Neutrophil (primary cell): ENCODE results near the gene AP4M1.

Experiments used
- H3K27ac ChIP-seq: fragments of 200-600 bp; sonication (generic); 2 replicates; pipeline ENCODE4 v1.5.1; 2016; ENCODE audit warnings: mild to moderate bottlenecking, moderate library complexity
- H3K27me3 ChIP-seq: fragments of 200-600 bp; sonication (generic); 2 replicates; pipeline ENCODE4 v1.6.0; 2016; ENCODE audit warnings: mild to moderate bottlenecking
- H3K36me3 ChIP-seq: fragments of 200-600 bp; sonication (generic); 2 replicates; pipeline ENCODE4 v1.5.1; 2017
- H3K4me1 ChIP-seq, 2 experiments: fragments of 200-600 bp in 1 of 2; sonication (generic) in 1 of 2; 1 replicate in 1 of 2; 2 replicates in 1 of 2; pipeline versions ENCODE4 v1.5.1 to v1.6.1; 2013 to 2016; ENCODE audit warnings: low read depth in 1 of 2, low read length in 1 of 2, mild to moderate bottlenecking in 1 of 2, moderate library complexity in 1 of 2; ENCODE audit not compliant: control insufficient read depth in 1 of 2, insufficient read depth in 1 of 2
- H3K4me3 ChIP-seq, 2 experiments: fragments of 200-600 bp in 1 of 2; sonication (generic) in 1 of 2; 1 replicate in 1 of 2; 2 replicates in 1 of 2; pipeline ENCODE4 v1.5.1; 2013 to 2016; ENCODE audit warnings: low read depth in 1 of 2, low read length in 1 of 2, mild to moderate bottlenecking in 1 of 2, moderate library complexity in 1 of 2
- H3K9me3 ChIP-seq: fragments of 200-600 bp; sonication (generic); 2 replicates; pipeline ENCODE4 v1.5.1; 2016
- TF ChIP-seq, protein P1 (sequence below): fragments of 200-600 bp; sonication (generic); IDR thresholded peaks from 2 replicates; pipeline ENCODE4 v1.5.1; 2016; ENCODE audit warnings: antibody characterized with exemption

The AP4M1 gene

DNA sequence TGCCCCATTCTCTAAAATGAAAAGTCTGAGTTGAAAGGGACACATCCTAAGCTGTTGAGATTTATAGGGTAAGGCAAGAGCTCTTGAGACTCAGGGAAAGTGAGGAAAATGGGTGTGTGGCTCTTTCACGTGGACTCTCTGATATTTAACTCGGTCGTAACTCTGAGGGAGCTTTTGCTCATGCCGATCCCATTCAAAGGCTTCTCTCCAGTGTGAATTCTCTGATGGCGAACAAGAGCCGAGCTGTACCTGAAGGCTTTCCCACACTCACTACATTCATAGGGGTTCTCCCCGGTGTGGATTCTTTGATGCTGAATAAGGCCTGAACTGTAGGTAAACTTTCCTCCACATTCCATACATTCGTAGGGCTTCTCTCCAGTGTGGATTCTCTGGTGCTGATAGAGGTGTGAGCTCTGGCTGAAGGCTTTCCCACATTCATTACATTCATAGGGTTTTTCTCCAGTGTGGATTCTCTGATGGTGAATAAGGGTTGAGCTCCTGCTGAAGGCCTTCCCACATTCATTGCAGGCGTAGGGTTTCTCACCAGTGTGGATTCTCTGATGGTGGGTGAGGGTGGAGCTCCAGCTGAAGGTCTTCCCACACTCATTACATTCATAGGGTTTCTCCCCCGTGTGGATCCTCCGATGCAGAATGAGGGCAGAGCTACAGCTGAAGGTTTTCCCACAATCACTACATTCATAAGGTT lies 30.3 kb upstream of the AP4M1 start:
- H3K27me3 ChIP-seq = no peaks in the 10 kb centered on the region
- peaks cover 32% of the 10 kb centered on the region for H3K9me3 ChIP-seq
- H3K4me3 ChIP-seq = no peak overlapping the region
- TF ChIP-seq, protein P1, sequence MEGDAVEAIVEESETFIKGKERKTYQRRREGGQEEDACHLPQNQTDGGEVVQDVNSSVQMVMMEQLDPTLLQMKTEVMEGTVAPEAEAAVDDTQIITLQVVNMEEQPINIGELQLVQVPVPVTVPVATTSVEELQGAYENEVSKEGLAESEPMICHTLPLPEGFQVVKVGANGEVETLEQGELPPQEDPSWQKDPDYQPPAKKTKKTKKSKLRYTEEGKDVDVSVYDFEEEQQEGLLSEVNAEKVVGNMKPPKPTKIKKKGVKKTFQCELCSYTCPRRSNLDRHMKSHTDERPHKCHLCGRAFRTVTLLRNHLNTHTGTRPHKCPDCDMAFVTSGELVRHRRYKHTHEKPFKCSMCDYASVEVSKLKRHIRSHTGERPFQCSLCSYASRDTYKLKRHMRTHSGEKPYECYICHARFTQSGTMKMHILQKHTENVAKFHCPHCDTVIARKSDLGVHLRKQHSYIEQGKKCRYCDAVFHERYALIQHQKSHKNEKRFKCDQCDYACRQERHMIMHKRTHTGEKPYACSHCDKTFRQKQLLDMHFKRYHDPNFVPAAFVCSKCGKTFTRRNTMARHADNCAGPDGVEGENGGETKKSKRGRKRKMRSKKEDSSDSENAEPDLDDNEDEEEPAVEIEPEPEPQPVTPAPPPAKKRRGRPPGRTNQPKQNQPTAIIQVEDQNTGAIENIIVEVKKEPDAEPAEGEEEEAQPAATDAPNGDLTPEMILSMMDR = no peak
- H3K36me3 ChIP-seq = peaks cover 63% of the 10 kb centered on the region
- no peak overlapping the region for H3K27ac ChIP-seq
- H3K4me1 ChIP-seq = no peaks in the 10 kb centered on the region

DNA sequence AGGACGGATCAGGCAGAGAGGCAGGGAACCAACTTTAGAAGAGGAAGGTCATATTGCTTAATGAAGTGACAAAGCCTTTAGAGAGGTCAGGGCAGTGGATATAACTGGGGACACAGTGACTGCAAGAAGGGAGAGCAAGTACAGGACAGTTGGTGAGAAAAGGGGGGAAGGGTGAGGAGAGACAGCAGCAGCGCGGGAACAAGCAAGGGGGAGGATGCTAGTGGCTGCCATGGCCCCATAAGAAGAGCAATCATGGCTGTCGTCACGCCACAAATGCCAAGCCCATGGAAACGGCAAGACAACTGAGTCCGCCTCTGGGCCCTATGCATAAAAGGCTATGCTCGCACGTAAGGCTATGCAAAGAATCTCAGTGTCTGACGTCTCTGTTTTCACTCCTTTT lies 29.0 kb upstream of the AP4M1 start:
- Histone ChIP-seq H3K9me3 (peaks cover 32% of the 10 kb centered on the region), H3K27me3 (no peaks in the 10 kb centered on the region), H3K4me3 (no peak overlapping the region), H3K36me3 (peaks cover 74% of the 10 kb centered on the region), H3K4me1 (no peaks in the 10 kb centered on the region), H3K27ac (no peak overlapping the region)
- TF ChIP-seq, protein P1 = no peak

DNA sequence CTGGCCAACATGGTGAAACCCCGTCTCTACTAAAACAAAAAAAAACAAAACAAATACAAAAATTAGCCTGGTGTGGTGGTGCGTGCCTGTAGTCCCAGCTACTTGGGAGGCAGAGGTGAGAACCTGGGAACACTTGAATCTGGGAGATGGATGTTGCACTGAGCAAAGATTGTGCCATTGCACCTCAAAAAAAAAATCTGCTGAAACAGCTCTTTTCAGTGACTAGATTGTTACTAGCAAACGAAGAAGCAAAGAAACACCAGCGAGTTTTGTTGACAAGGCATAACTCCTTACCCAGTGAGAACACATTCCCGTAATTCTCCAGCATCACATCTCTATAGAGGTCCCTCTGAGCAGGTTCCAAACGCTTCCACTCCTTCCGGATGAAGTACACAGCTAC lies 26.6 kb upstream of the AP4M1 start:
- H3K4me3 ChIP-seq = no peak overlapping the region
- H3K36me3 ChIP-seq = peaks cover 75% of the 10 kb centered on the region
- no peaks in the 10 kb centered on the region for H3K4me1 ChIP-seq
- no peaks in the 10 kb centered on the region for H3K27me3 ChIP-seq
- H3K27ac ChIP-seq = no peak overlapping the region
- TF ChIP-seq, protein P1 = no peak
- H3K9me3 ChIP-seq = peaks cover 31% of the 10 kb centered on the region

DNA sequence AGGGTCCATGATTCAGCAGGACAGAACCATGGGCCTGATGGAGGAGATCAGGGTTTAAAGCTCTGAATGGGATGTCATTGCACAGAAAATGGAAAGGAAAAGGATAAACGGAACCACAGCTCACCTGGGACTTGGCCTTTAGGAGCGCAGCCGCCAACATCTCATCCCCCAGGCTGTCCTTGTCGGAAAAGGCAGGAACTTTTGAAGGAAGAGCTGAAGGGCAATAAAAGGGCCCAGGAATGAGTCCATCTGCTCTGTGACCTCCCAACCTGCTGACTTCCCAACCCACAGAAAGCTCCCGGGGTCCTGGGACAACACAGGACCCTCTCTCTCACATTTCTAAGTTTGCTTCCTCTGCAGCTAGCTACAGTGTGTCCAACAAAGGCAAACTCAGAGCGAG lies 26.0 kb upstream of the AP4M1 start:
- H3K36me3 ChIP-seq = peaks cover 69% of the 10 kb centered on the region
- TF ChIP-seq, protein P1 = no peak
- H3K27me3 ChIP-seq = no peaks in the 10 kb centered on the region
- H3K4me3 ChIP-seq = no peak overlapping the region
- peaks cover 25% of the 10 kb centered on the region for H3K9me3 ChIP-seq
- no peak overlapping the region for H3K27ac ChIP-seq
- H3K4me1 ChIP-seq = no peaks in the 10 kb centered on the region

DNA sequence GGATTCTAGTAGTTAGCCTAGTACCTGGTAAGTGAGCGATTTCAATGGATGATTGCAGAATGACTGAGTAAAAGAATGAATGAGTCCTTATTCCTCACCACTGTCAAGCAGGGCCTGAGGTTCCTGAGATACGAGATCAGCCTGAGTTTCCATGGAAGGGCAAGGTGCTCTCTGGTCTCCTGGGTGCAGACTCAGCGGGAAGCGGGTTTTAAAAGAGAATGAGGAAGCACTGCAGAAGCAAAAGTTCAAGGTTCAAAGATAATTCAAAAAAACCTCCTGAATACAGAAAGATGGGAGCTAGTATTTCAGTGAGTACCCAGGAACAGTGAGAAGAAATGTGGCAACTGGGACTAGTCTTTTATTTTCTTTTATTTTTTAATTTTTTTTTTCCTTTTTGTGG lies 24.2 kb upstream of the AP4M1 start:
- peaks cover 52% of the 10 kb centered on the region for H3K36me3 ChIP-seq
- no peak overlapping the region for H3K4me3 ChIP-seq
- H3K9me3 ChIP-seq = peaks cover 7% of the 10 kb centered on the region
- H3K4me1 ChIP-seq = peaks cover 9 to 12% of the 10 kb centered on the region in 2 experiments
- H3K27me3 ChIP-seq = no peaks in the 10 kb centered on the region
- no peak overlapping the region for H3K27ac ChIP-seq
- TF ChIP-seq, protein P1 = no peak
